HG02852 (cell line): ENCODE data around the gene OR51S1.
"Not testable (repeated sequence)": the region's sequence is repeated elsewhere in the genome, so short reads cannot be mapped to it uniquely, and the experiment has no call there.

Source experiments
- ATAC-seq: cut with Tn5 transposase; IDR thresholded peaks from one replicate; pipeline ENCODE4 v1.9.1; 2021; ENCODE audit warnings: mild to moderate bottlenecking, moderate library complexity; ENCODE audit not compliant: unreplicated experiment

Gene OR51S1

DNA sequence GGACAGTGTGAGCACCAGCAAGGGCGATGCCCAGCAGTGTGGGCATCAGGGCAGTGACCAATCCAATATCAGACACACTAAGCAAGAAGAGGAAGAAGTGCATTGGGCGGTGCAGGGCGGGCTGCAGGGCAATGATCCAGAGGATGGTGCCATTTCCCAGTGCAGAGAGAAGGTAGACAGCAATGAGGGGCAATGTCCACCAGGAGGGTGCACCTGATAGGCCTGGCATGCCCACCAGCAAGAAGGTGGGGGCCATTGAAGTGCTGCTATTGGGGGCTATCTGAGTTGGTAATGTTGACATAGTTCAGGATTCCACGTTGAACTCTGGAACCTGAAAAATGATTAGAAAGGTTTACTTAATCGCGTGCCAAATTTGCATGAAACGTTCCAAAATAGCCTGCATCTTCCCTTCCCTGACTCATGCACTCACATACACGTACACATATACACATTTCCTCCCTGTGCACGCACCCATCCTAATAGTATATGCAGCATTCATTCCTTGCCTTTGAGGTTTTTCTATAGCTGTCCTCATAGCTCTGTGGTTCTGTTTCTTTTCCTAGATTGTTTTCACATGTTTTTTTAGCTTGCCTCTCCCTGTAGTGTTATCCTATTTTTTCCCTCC lies at the start of gene OR51S1:
Gene OR51S1 (minus strand): TSS at position 301 of the 625 bp plus-strand sequence. CDS start 0 bp downstream, at position 301.
- ATAC-seq = no peak

DNA sequence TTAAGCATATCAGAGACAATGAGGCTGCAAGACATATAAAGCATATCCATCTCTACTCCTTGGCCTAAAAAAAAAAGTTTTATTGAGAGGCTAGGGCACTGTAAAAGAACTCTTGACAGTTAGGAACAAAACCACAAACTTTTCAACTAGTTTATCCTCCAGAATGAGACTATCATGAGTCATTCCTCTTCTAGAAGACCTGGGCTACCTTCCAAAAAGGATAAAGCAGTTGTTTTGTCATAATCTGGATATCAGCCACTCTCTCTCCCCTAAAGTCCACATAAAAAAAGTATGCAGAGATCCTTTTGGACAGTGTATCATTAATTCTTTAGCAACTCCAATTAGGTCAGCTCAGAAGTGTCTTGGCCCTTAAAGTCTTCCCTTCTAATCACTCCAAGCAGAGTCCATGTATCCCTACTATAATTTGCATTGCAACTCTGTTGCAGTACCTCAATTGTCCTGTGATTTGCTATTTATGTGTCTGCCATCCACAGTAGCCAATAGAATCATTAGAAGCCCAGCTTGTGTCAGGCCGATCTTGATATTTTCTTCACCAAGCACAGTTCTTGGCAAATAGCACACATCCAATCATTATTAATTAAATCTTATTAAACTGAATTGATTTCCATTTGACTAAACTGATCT lies 43.1 kb upstream of the OR51S1 start:
- no peak for ATAC-seq

DNA sequence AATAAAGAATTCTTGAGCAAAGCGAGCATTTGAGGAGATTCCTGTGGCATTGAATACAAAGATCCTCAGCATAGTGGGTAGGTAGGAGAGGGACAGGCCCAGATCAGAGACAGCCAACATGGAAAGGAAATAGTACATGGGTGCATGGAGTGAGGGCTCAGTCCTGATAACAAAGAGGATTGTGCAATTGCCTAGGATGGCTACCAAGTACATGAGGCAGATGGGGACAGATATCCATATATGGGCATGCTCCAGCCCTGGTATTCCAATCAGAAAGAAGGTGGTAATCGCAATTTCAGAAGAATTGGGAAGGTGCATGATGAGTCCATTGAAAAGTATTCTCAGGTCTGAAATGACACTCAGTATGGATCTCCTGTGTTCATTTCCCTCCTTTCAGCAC lies 41.3 kb upstream of the OR51S1 start:
- no peak for ATAC-seq

GRCh38 chr11:4887591-4887990 lies 38.6 kb upstream of the OR51S1 start:
- no peak for ATAC-seq

DNA sequence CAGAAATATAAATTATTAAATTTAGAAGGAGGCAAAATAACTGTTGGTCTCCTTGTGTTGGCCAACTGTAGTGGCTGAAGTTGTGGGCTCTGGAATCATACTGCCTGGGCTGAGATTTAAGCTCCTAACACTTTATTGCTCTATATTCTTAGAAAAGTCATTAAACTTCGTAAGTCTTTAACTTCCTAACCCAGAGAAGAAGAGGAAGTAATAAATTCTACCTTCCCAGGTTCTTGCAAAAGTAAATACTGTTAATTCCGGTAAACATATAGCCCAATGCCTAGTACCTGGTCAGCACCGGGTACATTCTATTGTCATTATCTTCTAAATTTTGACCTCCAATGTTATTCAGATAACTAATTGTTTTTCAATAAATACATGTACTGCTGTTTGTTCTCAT lies 37.2 kb upstream of the OR51S1 start:
- ATAC-seq = no peak

DNA sequence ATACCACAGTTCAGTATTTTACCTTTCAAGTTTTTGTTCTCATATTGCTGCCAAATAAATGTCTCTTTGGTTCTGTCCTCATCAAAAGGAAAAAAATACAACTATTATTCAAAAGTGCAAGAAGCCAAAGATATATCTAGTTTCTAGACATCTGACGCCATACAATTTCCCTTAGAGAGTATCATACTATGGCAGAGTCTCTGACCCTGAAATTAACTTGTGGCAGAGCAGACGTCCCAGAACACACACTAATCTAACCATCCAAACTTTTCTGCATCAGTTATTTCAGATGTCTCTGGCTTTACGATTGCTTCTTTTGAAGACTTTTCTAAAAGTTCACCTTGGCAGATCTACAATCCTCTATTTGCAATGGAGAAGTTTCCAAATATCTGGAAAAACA lies 35.4 kb upstream of the OR51S1 start:
- no peak for ATAC-seq

- no peak for ATAC-seq
Observed at GRCh38 chr11:4882543-4882942, 33.5 kb upstream of the OR51S1 start.

- no peak for ATAC-seq
Observed at GRCh38 chr11:4881860-4882500, 33.0 kb upstream of the OR51S1 start, which contains the start of gene OR51T1. Gene OR51T1, plus strand, starts transcription at chr11:4881900. Its CDS starts 0 bp downstream, at chr11:4881900.

- no peak for ATAC-seq
Observed at GRCh38 chr11:4881188-4881587, 32.2 kb upstream of the OR51S1 start.

DNA sequence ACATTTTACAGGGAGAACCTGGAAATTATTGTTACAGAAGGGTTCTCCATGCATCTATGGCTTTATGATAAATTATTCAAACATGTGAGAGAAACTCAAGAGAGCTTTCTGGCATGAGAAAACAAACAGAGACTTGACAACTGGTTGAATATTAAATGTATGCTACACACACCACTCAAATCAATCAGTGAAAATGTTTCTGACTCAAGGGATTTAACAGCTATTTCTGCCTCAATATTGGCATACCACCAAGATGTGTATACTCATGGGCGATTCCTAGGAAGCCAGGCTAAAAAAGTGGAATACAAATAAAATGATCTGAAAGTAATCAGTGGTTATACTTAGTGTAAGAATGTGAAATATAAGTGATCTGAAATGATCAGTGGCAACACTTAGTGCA lies 16.8 kb upstream of the OR51S1 start:
- ATAC-seq = no peak

- ATAC-seq = no peak
Observed at GRCh38 chr11:4863876-4864275, 14.9 kb upstream of the OR51S1 start.

DNA sequence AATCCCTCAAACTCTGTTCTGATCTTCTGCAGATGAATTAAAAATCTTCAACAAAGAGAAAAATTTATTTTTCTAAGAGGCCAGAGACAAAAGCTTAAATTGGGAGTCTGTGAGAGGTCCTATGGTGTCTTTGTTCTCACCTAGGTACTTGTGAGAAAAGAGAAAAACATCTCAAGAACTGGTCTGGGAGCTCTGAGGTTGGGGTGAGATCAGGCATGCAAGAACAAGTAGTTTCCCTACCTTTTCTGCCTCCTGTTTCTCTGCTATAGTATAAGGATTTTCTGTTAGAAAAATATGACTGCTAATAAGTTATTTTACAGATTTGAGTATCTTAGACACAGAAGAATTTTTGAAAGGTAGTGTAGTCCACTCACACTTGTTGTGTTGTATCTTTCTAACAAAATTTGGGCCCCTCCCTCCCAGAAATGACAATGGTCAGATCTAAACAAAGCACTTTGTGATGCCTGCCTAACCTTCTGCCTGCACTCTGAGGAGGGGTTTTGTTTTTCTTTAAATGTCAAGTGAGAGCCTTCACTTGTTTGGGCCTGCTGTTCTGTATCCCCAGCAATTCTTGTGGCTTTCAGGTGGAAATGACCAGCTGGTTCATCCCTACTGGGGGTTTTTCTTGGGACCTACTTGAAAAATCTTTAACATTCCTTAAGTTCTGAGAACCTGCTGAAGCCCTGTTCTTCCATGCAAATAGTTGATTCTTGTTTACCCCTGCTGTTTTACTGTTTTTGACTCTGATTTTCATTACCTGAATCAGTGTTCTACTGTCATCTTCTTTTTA lies 13.6 kb upstream of the OR51S1 start:
- ATAC-seq = no peak

DNA sequence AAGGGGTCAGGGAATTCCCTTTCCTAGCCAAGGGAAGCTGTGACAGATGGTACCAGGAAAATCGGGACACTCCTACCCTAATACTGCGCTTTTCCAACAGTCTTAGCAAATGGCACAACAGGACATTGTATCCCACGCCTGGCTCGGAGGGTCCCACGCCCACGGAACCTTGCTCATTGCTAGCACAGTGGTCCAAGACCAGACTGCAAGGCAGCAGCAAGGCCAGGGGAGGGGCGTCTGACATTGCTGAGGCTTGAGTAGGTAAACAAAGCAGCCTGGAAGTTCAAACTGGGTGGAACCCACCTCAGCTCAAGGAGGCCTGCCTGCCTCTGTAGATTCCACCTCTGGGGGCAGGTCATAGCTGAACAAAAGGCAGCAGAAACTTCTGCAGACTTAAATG lies 5.3 kb upstream of the OR51S1 start:
- not testable (repeated sequence) for ATAC-seq

- ATAC-seq = no peak
Observed at GRCh38 chr11:4851033-4851432, 2.0 kb upstream of the OR51S1 start.

GRCh38 chr11:4839851-4840549 lies 9.0 kb downstream of the OR51S1 start:
- no peak for ATAC-seq

GRCh38 chr11:4830909-4831308 lies 18.1 kb downstream of the OR51S1 start:
- ATAC-seq = no peak

DNA sequence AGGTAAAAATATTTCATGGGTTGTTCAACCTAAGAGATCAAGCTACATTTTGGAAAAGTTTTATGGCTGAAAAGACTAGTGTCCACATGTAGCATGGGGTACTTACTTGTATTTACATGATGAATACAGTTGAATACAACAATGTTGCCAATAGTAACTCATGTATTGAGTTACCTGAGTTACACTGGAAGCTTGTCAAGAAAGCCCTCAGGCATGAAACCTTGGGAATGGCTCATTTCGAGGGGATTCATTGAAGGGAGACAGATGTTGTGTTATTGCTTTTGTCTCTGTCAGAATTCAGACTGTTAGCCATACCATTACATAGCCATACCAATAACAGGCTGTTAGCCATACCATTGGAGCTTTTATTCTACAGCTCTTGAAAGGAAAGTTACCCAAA lies 18.7 kb downstream of the OR51S1 start:
- ATAC-seq = no peak

GRCh38 chr11:4826425-4826824 lies 22.6 kb downstream of the OR51S1 start:
- ATAC-seq = no peak

GRCh38 chr11:4825132-4825531 lies 23.9 kb downstream of the OR51S1 start:
- ATAC-seq = no peak

- no peak for ATAC-seq
Observed at GRCh38 chr11:4821021-4821420, 28.0 kb downstream of the OR51S1 start, which contains the start of gene OR51F2. Gene OR51F2, plus strand, starts transcription at chr11:4821321. Its CDS starts 101 bp downstream, at chr11:4821422.

DNA sequence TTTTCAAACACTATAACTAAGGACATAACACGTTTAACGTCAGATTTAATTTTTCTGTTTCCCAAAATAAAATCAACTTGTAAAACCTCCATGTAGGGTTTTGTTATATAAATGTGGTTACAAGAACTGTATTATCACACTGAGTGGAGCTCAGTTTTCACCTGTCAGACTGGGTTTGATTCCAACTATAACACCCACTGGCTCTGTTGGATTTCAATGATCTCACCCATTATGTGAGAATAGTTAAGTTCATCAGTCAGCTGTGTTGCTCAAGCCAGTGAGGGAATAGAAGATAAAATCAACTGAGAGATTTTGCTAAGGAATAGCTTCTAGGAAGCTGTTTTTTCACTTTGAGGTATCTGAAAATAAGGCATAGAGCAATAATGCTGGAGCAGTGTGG lies 39.8 kb downstream of the OR51S1 start:
- no peak for ATAC-seq
